Ovary (tissue), 3 donors: ENCODE data around the gene GSTM2.

ENCODE experiments used
- EP300 ChIP-seq: sonication (generic); formaldehyde crosslinking; IDR thresholded peaks from one replicate; pipeline ENCODE4 v1.6.1; 2017; ENCODE audit warnings: antibody characterized with exemption
- POLR2A ChIP-seq: fragments of 450-650 bp; IDR thresholded peaks from one replicate; pipeline ENCODE4 v1.6.1; 2017; ENCODE audit warnings: antibody characterized with exemption, mild to moderate bottlenecking, moderate library complexity
- TF ChIP-seq, protein P1 (sequence below), 3 donors: fragments of 450-650 bp in 2 of 3; fragments of 200-600 bp in 1 of 3; IDR thresholded peaks; one replicate each; pipeline versions ENCODE4 v1.5.1 to v1.8.0; 2016 to 2022; ENCODE audit warnings: antibody characterized with exemption in 3 of 3, mild to moderate bottlenecking in 1 of 3
- donor health status: DM: no; HTN: no; CAD: no.

DNA sequence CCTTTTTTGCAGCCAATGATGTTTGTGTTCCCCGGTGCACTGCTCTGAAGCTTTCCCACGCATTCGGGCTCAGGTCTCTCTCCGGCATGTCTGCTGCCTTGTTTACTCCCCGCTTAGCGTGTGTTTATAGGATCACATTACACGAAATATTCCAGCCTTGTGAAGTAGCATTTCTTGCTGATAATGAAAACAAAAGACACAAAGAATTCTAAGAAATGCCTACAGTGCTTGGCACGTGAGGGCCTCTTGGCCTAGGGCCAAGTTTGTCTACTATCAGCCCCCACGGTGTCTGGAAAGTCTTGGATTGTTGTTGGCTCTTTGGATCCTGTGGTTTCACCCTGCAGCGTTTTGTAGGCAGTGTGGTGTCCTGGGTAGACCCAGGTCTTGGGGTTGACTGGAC is 23.2 kb upstream of the GSTM2 start:
- TF ChIP-seq EP300 = no peak
- TF ChIP-seq, protein P1, sequence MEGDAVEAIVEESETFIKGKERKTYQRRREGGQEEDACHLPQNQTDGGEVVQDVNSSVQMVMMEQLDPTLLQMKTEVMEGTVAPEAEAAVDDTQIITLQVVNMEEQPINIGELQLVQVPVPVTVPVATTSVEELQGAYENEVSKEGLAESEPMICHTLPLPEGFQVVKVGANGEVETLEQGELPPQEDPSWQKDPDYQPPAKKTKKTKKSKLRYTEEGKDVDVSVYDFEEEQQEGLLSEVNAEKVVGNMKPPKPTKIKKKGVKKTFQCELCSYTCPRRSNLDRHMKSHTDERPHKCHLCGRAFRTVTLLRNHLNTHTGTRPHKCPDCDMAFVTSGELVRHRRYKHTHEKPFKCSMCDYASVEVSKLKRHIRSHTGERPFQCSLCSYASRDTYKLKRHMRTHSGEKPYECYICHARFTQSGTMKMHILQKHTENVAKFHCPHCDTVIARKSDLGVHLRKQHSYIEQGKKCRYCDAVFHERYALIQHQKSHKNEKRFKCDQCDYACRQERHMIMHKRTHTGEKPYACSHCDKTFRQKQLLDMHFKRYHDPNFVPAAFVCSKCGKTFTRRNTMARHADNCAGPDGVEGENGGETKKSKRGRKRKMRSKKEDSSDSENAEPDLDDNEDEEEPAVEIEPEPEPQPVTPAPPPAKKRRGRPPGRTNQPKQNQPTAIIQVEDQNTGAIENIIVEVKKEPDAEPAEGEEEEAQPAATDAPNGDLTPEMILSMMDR (IDR thresholded peaks at IDR 0.05) = no peak
- TF ChIP-seq POLR2A = no peak
